HG02678 (cell line): ENCODE results near the gene CDK10.
"Not testable (repeated sequence)": the region's sequence is repeated elsewhere in the genome, so short reads cannot be mapped to it uniquely, and the experiment has no call there.

ENCODE experiments used
- ATAC-seq: cut with Tn5 transposase; IDR thresholded peaks from one replicate; pipeline ENCODE4 v1.9.1; 2021; ENCODE audit warnings: mild to moderate bottlenecking, moderate library complexity; ENCODE audit not compliant: unreplicated experiment

The CDK10 gene, protein sequence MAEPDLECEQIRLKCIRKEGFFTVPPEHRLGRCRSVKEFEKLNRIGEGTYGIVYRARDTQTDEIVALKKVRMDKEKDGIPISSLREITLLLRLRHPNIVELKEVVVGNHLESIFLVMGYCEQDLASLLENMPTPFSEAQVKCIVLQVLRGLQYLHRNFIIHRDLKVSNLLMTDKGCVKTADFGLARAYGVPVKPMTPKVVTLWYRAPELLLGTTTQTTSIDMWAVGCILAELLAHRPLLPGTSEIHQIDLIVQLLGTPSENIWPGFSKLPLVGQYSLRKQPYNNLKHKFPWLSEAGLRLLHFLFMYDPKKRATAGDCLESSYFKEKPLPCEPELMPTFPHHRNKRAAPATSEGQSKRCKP

DNA sequence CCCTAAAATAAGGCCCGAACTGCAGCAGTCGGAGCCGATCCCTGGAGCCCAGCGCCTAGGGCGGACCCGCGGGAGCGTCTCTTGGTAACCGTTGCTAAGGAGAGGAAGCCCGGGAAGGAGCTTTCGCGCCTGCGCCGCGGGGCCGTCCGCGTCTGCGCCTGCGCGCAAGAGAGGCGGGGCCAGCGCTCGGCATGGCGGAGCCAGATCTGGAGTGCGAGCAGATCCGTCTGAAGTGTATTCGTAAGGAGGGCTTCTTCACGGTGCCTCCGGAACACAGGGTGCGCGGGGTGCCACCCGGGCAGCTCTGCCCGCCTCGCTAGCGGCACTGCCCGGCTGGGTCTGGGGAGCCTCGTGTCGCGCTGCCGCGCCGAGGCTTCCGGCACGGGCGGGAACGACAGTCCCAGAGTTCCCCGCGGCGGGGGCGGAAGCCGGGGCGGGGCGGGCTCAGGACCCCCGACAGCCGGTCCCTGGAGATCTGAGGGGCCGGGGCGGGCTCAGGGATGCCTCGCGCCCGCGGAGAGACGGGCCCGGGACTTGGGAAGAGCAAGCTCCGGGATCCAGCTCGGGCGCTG lies at the start of gene CDK10:
Gene CDK10 (plus strand): TSS at position 170 of the 572 bp plus-strand sequence. CDS start 22 bp downstream, at position 192.
- ATAC-seq, result peak; percentile 83

- ATAC-seq, result no peak
Measured at GRCh38 chr16:89637379-89637778, 49.1 kb upstream of the CDK10 start.

GRCh38 chr16:89638455-89638854 lies 48.0 kb upstream of the CDK10 start:
- no peak for ATAC-seq

DNA sequence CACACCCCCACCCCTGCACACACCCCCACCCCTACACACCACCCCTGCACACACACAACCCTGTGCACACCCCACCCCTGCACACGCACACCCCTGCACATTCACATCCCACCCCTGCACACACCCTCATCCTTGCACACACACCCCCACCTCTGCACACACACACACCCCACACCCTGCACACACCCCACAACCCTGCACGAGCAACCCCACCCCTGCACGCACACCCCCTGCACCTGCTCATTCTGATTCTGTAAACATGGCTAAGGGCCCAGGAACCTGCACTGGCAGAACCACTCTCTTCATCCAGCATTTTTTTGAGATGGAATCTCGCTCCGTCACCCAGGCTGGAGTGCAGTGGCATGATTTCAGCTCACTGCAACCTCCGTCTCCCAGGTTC lies 47.1 kb upstream of the CDK10 start:
- ATAC-seq, result no peak

GRCh38 chr16:89641458-89642119 lies 44.9 kb upstream of the CDK10 start:
- no peak for ATAC-seq

- no peak for ATAC-seq
Measured at GRCh38 chr16:89642574-89642973, 43.9 kb upstream of the CDK10 start.

DNA sequence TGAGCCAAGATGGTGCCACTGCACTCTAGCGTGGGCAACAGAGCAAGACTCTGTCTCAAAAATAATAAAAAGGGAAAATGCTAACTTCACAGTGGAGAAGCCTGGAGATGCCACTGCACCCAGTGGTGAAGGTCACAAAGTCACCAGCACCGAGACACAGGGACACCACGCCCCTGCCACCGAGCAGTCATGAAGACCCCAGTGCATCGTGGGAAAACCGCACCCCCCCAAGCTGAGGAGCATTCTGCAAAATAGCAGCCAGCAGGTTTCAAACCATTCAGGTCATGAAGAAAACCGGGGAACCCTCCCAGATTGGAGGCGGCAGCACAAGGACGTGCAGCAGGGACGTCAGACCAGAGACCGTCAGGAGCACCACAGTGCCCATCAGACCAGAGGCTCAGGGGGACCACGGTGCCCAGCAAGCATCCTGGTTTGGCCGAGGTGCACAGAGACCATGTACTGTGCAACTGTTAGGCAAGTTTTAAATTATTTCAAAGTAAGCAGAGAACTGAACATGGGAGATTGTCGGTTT lies 42.7 kb upstream of the CDK10 start:
- no peak for ATAC-seq

- ATAC-seq, result no peak
Measured at GRCh38 chr16:89645122-89645521, 41.4 kb upstream of the CDK10 start.

GRCh38 chr16:89646270-89646669 lies 40.2 kb upstream of the CDK10 start:
- no peak for ATAC-seq

DNA sequence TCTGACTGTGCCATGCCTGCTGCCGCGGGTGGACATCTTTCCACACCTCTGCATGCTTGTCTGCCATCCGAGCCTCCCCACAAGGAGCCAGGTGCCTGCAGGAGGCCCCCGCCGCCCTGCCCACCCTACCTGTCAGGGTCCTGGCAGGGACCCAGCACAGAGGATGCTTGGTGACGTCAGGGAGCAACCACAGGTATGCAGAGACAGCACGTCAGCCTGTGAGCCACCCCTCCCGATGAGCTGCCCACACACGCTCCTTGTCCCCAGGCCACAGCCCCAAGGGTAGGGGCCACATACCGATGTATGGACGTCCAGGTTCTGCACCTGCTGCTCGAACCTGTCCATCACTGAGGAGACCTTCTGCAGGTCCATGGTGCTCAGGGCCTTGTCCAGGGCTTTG lies 39.6 kb upstream of the CDK10 start:
- ATAC-seq, result no peak

- no peak for ATAC-seq
Measured at GRCh38 chr16:89651584-89651983, 34.9 kb upstream of the CDK10 start.

DNA sequence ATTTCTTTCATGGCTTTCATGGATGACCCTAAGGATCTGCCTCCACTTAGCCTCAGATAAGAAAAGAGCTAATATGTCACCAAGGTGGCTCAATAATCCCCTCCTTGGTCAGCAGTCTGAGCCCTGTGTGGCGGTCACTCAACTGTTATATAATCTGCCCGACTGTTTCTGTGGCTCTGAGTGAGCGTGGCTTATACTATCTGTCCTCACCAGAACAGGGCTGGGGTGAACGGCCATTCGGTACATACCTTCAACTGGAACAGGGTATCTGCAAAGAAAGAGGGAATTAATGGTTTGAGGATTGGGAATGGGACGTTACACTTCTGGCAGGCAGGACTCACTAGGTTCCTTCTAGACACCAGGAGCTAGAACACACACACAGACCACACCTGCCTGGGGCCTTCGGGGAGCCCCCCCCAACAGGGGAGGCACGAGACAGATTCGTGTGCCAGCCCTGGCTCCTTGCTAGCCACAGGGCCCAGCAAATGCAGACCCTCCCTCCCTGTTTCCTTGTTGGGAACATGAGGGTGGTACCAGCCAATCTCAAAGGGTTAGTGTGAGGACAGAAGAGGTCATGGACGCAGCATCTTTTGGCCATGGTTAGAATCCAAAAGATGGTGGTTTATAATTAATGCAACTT lies 32.7 kb upstream of the CDK10 start:
- ATAC-seq, result no peak

GRCh38 chr16:89655062-89655643 lies 31.3 kb upstream of the CDK10 start:
- no peak for ATAC-seq

- no peak for ATAC-seq
Measured at GRCh38 chr16:89656435-89657121, 29.9 kb upstream of the CDK10 start.

DNA sequence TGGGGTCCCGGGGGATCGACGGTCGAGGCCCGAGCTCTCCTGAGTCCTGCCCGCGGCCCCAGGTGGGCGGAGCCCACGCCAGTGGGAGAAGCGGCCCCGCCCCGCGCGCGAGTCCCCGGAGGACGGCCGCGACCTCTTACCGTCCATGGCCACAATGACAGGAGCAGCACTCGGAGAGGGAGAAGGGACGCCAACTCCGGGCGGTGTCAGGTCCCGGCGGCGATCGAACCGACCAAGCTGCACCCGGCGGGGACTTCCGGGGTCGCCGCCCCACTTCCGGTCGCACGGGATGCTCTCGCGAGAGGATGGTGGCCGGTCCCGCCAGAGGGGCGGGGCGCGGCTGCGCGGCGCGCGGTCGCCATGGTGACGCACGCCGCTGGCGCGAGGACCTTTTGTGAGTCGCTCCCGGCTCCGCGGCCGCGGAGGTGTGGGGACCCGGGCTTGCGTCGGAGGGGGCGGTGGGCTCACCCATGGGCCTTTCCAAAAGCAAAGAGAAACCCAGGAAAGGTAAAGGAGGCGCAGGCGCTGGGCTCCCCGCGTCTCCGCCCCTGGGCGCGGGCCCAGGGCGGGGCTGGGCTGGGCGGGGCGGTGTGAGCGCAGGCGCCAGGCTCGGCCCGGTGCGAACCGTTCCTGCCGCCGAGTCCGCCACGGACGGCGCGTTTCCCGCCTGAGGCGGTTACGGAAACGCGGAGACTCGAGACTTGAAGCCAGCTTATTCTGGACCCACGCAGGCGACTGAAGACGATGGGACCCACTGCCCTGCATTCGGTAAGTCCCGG lies 28.9 kb upstream of the CDK10 start, which contains the start of the genes CHMP1A and SPATA33:
Gene CHMP1A (minus strand): TSS at position 267 of the 779 bp plus-strand sequence. CDS start 120 bp downstream, at position 147.
Gene SPATA33 (plus strand): TSS at position 395 of the 779 bp plus-strand sequence. CDS start 76 bp downstream, at position 471.
- ATAC-seq, result peak; percentile 90

GRCh38 chr16:89658221-89658879 lies 28.1 kb upstream of the CDK10 start:
- ATAC-seq, result peak; percentile 15

DNA sequence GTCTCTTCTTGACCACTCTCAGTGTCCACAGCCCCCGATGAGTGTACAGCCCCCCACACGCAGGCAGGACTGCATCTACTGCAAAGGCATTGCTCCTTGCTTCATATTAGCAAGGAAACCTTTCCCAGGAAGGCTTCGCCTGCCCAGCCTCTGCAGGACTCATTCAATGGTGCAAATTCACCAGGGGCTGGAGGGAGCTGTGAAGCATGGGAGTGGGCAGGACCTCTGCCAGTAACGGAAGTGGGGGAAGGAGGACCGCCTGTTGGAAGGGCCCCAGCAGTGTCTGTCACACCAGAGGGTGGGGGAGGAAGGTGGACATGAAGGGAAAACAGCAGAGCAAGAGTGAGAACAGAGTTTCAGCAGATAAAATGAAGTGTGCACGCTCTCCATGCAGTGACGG lies 26.3 kb upstream of the CDK10 start:
- ATAC-seq, result no peak

GRCh38 chr16:89661215-89661614 lies 25.3 kb upstream of the CDK10 start:
- ATAC-seq, result no peak

GRCh38 chr16:89664238-89664637 lies 22.3 kb upstream of the CDK10 start:
- ATAC-seq, result not testable (repeated sequence)
